GM18858 (cell line): ENCODE data around the gene CLPTM1L.
A peak's percentile ranks its signal among the peaks of the same experiment; 100 is the strongest.
"Not testable (repeated sequence)": the region's sequence is repeated elsewhere in the genome, so short reads cannot be mapped to it uniquely, and the experiment has no call there.

Experiments used
- ATAC-seq: cut with Tn5 transposase; IDR thresholded peaks from one replicate; pipeline ENCODE4 v1.9.1; 2021; ENCODE audit not compliant: unreplicated experiment

CLPTM1L gene

DNA sequence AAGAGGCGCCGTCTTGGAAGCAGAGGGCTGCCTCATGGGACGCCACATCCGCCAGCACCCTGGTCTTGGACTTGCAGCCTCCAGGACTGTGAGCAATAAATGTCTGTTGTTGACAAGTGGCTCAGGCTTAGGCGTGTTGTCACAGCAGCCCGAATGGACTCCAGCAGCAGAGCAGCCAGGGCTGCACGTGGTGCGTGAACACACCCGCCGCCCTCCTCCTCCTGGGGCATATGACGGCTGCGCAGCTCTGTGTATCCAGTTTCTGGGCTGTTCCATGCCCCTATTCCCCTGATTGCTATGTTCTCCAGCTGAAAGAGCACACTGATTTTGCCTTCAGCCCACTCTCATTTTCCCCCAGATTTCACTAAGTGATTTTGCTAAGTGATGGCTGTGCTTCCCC lies 36.0 kb upstream of the CLPTM1L start:
- ATAC-seq, result no peak

DNA sequence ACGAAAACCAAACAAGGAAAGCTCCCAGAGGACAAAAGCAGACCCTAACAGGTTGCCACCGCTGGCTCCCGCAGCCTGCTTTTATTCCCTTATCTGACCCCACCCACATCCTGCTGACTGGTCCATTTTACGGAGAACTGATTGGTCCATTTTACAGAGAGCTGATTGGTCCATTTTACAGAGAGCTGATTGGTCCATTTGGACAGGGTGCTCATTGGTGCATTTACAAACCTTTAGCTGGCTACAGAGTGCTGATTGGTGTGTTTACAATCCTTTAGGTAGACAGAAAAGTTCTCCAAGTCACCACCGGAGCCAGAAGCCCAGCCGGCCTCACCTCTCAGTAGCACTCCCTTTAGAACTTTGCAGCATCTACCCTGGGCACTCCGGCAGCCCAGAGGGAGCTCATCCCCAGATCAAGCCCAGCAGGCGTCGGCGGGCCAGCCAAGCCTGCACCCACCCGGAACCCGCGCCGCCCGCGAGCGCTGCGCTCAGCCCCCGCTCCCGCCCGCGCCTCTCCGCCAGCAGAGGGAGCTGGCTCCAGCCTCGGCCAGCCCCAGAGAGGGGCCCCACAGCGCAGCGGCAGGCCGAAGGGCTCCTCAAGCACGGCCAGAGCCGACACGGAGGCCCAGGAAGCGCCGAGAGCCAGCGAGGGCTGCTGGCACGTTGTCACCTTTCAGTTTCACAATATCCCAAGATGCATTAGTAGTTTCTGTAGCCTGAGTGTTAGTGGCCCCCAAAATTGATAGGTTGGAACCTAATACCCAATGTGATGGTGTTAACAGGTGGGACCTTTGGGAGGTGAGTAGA lies 35.3 kb upstream of the CLPTM1L start:
- peak; percentile 76 for ATAC-seq

DNA sequence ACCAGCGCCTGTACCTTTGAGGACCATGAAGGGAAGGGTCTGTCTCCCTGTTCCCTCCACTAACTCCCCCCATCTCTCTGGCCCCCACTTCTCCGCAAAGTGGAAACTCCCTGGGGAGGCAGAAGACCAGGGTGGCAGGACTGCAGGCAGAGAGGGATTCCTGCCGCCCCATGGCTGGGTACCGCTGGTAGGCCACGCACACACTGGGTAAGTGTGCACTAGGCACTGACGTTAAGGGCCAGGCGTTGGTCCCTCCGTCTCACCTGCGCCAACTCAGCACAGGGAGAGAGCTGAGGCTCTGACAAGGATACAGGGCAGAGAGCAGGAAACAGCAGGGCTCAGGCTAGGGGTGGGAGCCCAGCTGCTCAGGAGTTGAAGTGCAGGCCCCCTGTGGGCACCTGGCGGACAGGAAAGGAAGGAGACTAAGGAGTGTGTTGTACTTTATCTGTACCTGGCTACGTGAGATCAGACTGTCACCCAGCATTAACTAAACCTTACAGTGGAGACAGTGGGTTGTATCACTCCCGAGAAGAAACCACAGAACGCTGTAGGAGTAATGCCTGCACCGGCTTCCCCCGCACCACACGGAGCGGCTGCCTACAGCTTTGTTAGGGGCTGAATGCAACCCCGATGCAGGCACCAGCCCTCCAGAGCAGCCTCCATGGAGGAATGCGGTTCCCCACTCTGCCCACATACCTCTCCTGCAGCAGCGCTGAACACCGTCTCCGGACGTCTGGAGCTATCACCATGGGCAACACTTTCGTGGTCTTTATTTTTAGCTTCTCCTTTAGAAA lies 34.2 kb upstream of the CLPTM1L start:
- no peak for ATAC-seq

DNA sequence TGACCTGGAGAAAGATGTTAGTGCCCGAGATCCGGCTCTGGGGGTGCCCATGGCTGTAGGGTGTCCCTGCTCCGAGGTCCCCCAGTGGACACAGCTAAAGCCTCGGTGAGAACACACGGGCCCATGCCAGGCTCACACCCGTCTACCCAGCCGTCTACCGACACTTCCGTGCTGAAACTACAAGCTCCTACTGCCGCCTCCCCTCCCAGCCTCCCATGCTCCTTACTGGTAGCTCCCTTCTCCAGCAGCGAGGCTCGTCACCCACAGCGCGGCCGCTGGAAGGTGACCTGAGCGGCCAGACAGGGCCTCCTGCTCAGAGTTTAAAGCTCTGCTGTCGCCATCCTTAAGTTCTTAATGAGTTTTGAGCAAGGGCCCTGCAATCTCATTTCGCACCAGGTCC lies 33.2 kb upstream of the CLPTM1L start:
- ATAC-seq, result no peak

DNA sequence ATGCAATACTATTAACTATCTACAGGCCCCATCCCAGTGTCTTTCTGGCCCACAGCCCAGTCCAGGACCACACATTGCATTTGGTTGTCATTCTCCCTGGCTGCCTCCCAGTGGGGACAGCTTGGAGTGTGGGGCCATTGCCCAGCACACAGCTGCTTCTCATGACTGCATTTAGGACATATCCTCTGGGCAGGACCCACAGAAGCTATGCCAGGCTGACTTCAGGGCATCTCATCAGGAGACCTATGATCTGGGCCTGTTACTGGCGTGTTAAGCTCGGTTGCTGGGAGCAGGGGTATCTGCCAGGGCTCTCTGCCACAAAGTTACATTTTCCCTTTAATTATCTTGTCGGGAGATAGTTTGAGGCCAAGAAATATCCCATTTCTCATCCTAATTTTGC lies 32.1 kb upstream of the CLPTM1L start:
- no peak for ATAC-seq

DNA sequence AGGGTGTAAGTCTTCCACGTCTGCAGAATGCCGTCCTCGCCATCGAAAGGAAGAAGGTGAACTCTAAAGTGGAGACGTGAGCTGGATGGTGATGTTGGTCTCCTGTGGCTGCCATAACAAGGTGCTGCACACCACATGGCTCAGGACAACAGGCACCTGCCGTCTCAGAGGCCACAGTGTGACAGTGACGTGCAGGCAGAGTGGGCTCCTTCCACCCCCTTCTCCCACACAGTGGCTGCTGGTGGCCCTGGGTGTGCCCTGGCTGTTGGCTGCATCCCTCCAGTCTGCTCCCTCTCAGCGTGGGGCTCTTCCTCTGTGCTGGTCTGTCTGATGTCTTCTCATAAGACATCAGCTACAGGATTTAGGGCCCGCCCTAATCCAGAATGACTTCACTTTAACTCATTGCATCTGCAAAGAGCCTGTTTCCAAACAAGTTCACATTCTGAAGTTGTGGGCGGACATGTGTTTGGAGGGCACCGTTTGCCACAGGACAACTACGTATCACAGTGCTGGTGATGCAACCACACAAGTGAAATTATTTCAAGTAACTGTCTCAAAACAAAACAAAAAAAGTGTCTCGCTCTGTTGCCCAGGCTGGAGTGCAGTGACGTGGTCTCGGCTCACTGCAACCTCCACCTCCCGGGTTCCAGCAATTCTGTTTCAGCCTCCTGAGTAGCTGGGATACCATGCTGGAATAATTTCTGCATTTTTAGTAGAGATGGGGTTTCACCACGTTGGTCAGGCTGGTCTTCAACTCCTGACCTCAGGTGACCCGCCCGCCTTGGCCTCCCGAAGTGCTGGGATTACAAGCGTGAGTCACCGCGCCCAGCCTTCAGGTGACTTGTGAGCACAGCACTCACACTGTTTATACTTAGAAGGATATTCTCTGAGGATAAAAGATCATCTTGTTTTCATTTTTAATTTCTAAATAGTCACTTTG lies 31.2 kb upstream of the CLPTM1L start:
- ATAC-seq, result no peak

DNA sequence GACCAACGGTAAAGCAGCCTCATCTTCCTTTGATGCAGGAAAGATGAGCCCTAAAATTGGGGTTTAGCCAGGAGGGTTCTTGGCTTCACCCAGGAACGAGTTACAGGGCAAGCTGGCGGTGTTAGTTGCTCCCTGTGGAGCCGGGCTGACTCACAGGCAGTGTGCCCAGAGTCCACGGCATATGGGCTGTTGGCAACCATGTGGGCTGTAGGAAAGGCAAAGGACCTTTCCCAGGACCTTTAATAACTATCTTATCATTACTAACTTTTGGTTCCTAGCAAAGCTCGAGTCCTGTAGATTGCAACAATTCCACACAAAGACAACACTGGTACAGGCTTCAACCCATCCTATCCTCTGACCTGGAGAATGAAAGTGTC lies 29.8 kb upstream of the CLPTM1L start:
- no peak for ATAC-seq

DNA sequence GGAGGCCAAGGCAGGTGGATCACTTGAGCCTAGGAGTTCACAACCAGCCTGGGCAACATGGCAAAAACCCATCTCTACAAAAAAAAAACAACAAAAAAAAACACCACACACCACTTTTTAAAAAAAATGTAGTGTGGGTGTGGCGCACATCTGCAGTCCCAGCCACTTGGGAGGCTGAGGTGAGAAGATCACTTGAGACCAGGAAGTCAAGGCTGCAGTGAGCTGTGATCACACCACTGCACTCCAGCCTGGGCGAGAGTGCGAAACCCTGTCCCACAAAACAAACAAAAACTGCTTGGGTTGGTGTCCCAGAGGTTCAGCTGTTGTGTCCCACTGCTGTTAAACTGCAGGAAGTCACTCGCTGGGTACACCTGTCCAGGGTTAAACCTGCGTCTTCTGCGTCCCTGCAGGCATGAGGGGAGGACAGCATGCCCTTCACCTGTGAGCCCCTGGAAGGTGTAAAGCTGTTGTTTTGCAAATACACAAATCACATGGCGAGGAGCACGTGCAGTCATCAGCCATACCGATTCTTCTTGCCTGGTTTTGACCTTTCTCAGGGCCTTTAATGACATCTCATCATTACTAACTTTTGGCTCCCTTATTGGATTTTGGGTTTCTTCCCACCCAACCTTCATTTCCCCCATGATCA lies 29.3 kb upstream of the CLPTM1L start:
- no peak for ATAC-seq

DNA sequence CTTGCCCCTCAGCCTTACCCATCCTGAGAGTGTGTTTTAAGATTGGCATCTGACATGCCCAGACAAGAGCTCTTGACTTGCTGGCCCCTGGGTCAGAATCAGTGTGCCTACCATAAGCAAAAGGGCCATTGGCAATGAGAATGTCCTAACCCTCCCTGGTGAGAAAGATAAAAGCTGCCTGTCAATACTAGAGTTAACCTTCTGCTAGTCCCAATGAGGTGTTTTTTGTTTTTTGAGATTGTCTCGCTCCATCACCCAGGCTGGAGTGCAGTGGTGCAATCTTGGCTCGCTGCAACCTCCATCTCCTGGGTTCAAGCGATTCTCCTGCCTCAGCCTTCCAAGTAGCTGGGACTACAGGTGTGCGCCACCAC lies 27.1 kb upstream of the CLPTM1L start:
- not testable (repeated sequence) for ATAC-seq

DNA sequence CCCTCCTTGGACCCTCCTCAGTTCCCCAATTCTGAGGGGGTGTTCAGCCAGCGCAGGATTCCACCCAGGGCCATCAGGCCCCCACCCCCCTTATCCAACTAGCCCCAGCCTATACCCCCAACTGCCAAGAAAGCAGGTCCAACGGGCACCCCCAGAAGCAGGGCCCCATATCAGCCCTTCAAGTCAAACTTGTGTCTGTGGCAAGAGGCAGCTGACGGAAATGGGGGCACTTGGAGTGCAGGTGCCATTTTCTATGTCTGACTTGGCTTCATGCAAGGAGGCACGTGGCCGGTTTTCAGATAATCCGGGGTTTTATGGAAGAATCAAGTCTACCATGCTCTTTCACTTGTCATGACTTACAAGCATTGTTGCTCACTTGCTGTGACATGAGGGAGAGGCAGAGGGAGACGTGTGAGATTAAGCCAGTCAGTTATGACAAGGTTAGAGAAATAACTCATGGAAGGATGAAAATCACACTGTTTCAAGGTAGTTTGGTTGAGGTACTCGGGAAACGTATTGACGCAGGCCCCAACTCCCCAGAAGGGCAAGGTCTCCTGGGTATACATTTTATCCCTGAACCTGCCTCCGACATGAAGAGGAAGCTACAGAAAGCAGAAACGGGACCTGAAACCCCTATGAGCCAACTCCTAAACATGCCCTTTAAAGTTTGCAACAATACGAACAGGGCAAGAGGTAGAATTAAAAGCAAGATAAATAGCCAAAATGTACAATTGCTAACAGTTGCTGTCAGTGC lies 26.5 kb upstream of the CLPTM1L start:
- no peak for ATAC-seq

DNA sequence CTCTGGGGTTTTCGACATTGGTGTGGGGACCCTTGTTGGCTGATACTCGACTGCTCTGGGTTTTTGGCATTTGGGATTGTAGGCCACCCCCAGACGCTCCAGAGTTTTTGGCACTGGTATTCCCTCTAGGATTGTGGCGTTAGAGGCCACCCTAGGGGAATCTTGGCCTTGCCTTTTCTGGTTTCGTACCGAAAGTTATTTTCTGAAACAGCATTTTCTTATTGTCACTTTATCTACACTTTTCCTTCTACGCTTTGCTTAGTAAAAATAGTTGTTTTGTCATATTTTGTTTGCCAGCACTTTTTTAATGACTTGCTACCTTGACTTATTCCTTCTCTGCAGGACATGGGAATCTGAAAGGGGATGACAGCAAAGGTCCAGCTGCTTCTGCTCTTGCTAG lies 25.1 kb upstream of the CLPTM1L start:
- ATAC-seq, result no peak

DNA sequence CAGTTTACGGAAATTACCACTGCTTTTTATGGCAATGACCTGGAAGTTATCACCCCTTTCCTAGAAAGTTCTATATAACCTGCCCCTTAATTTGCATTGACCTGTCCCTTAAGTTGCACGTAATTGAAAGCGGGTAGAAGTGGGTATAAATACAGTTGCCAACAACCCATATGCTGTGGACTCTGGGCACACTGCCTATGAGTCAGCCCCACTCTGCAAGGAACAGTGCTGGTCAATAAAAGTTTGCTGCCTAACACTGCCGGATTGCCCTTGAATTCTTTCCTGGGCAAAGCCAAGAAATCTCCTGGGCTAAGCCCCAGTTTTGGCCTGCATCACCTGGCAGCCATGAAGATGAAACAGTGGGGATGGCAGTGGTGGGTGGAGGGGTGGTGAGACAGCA lies 23.9 kb upstream of the CLPTM1L start:
- ATAC-seq, result no peak

DNA sequence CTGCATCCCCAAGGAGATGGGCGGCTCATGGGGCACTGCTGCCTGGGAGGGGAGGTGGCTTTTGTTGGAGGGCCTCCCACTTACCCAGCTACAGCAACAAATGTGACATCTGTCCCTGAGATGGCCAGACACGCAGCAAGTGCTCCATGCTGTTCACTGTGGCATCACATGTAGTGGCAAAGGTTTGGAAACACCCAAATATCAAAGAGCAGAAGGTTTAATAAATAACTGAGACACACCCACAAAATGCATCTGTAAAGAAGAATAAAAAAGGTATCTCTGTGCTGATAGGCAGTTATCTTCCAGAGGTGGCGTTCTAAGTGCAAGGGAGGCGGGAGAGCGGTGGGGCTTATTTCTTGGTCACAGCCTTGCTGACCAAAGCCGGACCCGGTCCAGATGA lies 23.3 kb upstream of the CLPTM1L start:
- ATAC-seq, result no peak

DNA sequence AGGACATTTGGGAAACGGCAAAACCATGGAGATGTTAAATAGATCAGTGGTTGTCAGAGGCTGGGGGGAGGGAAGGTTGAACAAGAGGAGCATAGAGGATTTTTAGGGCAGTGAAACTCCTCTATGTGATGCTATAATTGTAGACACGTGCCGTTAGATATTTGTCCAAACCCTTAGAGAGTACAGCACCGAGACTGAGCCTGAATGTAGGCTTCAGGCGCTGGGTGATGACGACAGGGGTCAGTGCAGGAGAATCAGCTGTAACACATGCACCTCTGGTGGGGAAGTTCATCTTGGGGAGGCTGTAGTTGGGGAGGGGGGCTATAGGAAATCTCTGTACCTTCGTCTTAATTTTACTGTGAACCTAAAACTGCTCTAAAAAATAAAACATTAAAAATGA lies 22.2 kb upstream of the CLPTM1L start:
- ATAC-seq, result no peak

DNA sequence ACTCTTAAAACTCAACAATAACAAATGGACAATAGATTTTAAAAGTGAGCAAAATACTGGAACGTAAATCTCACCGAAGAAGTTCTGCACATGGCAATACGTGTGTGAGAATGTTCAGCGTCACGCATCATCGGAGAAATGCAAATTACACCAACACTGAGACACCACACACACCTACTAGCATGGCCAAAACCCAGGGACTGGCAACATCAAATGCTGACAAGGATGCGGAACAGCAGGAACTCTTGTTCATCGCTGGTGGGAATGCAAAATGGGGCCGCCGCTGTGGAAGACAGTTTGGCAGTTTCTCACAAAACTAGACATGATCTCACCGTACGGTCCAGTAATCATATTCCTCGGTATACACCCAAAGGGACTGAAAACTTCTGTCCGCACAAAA lies 21.6 kb upstream of the CLPTM1L start:
- ATAC-seq, result peak; percentile 80

DNA sequence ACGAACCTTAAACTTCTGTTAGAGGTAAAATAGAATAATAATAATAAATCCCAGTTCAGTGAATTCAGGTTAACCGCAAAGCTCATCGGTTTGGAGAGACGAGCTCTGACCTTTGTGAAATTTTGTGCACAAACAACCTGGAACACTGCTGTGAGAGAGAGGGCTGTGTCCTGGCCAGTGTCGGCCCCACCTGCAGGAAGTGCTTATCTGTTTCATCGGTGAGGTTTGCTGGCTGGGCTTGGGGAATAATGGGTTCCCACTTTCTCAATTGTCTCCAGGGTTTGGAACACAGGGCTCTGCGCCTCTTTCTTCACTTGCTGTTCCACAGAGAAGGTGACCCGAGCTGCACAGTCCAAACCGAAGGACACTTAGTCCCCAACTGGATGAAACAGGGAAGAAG lies 19.3 kb upstream of the CLPTM1L start:
- no peak for ATAC-seq

DNA sequence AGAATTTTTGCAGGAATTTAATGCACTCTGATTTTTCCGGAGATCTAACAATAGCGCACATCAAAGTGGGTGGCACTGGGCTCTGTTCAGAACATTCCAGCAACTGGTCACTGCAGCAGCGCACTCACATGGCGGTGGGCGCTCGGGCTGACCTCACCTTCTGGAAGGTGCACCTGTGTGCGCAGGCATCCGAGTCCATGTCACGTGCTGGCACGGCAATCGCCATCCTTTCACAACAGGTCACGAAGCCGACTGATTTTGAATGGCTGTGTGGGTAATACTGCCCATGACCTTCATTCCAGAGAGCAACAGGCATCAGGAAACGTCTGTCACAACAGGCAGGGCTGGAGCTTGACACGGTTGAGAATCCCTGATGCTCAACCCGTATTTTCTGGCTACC lies 18.7 kb upstream of the CLPTM1L start:
- no peak for ATAC-seq

DNA sequence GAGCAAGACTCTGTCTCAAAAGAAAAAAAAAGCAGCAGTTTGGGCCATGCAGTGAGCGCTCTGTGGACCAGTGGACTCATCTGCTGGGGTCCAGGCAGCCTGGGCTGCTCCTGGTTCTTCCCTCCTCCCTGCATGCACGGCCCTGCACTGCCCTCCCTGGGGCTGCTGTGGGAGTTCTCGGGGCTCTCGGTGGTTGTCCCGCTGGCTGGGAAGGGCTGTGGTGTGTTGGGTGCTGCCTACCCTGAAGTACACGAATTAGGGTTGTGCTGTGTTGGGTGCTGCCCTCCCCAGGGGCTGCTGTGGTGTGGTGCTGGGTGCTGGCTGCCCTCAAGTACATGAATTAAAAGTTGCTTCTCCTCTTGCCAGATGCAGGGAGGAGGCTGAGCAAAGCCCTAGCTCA lies 18.3 kb upstream of the CLPTM1L start:
- ATAC-seq, result no peak

DNA sequence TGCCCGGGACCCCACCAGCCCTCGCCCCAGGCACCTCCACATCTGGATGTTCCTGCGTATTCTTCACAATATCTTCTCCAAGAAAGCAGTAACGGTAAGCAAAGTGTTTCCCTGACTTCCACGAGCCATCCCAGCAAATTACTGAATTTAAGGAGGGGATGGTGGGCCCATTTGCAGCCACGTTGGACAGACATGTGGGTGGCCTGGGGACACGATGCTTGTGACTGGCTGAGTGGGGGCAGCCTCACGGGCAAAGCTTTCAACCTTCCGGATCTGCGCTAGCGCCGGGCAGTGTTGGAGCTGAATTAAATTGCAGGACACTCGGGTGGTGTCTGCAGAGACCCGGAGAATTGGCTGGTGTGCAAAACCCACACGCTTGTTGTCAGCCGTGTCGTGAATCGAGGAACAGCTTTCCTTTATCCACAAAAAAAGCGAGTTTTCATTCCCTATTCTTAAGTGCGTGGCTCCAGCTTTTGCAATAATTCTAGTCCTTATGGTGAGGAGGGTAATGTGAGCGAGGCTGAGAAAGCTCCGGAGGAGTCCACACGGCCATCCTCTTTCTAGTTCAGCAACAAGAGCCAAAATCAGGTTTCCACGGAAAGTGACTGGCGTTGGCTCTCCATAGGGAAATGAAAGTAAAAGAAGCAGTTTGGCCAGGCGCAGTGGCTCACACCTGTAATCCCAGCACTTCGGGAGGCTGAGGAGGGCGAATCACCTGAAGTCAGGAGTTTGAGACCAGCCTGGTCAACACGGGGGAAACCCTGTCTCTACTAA lies 17.5 kb upstream of the CLPTM1L start:
- no peak for ATAC-seq

DNA sequence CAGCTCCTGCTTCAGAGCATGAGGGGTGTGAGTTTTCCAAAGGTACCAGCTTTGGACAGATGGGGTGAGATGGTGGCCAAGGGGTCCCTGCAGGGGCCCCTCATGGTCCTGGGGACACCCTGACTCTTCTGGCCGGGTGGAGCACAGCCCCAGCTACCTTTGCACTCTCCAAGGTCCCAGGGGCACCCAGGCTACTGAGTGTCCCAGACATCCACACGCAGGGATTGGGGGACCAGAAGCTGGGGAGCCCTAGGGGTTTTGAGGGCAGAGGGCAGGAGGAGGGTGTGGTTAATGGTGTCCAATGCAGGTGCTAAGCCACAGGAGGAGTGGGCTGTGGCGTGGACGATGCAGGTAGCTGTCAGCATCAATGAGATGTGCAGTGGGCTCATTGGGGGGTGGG lies 16.0 kb upstream of the CLPTM1L start:
- ATAC-seq, result no peak
